H9 (cell line): ENCODE data around the gene RFX8. TPM values are rescaled to one million over a fixed set of nuclear protein-coding genes. Genes with fewer than 3 reads are reported as not detected.
"Not testable (repeated sequence)": the region's sequence is repeated elsewhere in the genome, so short reads cannot be mapped to it uniquely, and the experiment has no call there.

Experiments
- DNase-seq: peaks from one replicate; pipeline ENCODE4 v3.0.0-alpha.2; 2017
- H2AFZ ChIP-seq: one replicate; pipeline ENCODE4 v1.6.1; 2013; ENCODE audit warnings: mild to moderate bottlenecking, low read length, control low read depth, moderate library complexity
- H2AK5ac ChIP-seq: 2 replicates; pipeline ENCODE4 v1.6.1; 2013; ENCODE audit warnings: low read length, control low read depth, mixed read lengths; ENCODE audit not compliant: insufficient read length
- H2BK120ac ChIP-seq: one replicate; pipeline ENCODE4 v1.6.1; 2013; ENCODE audit warnings: low read depth, mild to moderate bottlenecking, low read length, control low read depth, inconsistent platforms; ENCODE audit not compliant: poor library complexity, severe bottlenecking
- H2BK12ac ChIP-seq: 2 replicates; pipeline ENCODE4 v1.6.1; 2013; ENCODE audit warnings: low read length, control low read depth, mixed read lengths, low read depth; ENCODE audit not compliant: insufficient read length
- H2BK15ac ChIP-seq: 2 replicates; pipeline ENCODE4 v1.6.1; 2013; ENCODE audit warnings: low read depth, low read length, control low read depth
- H2BK20ac ChIP-seq: one replicate; pipeline ENCODE4 v1.6.1; 2013; ENCODE audit warnings: low read depth, mild to moderate bottlenecking, low read length, control low read depth, inconsistent platforms; ENCODE audit not compliant: poor library complexity, severe bottlenecking
- H2BK5ac ChIP-seq: 2 replicates; pipeline ENCODE4 v1.6.1; 2013; ENCODE audit warnings: low read length, control low read depth, mixed read lengths; ENCODE audit not compliant: insufficient read length
- H3K14ac ChIP-seq: 2 replicates; pipeline ENCODE4 v1.6.1; 2013; ENCODE audit warnings: low read length, control low read depth; ENCODE audit not compliant: insufficient read depth
- H3K18ac ChIP-seq: 2 replicates; pipeline ENCODE4 v1.6.1; 2013; ENCODE audit warnings: low read depth, mild to moderate bottlenecking, mixed read lengths, low read length, control low read depth; ENCODE audit not compliant: insufficient read length
- H3K23ac ChIP-seq: 2 replicates; pipeline ENCODE4 v1.6.1; 2013; ENCODE audit warnings: low read length, control low read depth, mixed read lengths, low read depth; ENCODE audit not compliant: insufficient read length
- H3K23me2 ChIP-seq: 2 replicates; pipeline ENCODE4 v1.6.1; 2013; ENCODE audit warnings: low read depth, mild to moderate bottlenecking, mixed read lengths, low read length, control low read depth; ENCODE audit not compliant: insufficient read length, poor library complexity, severe bottlenecking
- H3K27ac ChIP-seq: 2 replicates; pipeline ENCODE4 v1.5.1; 2013; ENCODE audit warnings: low read length, control low read depth, mixed read lengths, low read depth; ENCODE audit not compliant: insufficient read length
- H3K27me3 ChIP-seq: 2 replicates; pipeline ENCODE4 v1.6.1; 2013; ENCODE audit warnings: low read length, control low read depth, inconsistent platforms; ENCODE audit not compliant: insufficient read depth
- H3K4ac ChIP-seq: 2 replicates; pipeline ENCODE4 v1.6.1; 2013; ENCODE audit warnings: low read depth, mild to moderate bottlenecking, control low read depth, inconsistent platforms, low read length, moderate library complexity
- H3K4me1 ChIP-seq: 2 replicates; pipeline ENCODE4 v1.6.1; 2013; ENCODE audit warnings: low read length, control low read depth, inconsistent platforms; ENCODE audit not compliant: insufficient read depth
- H3K4me2 ChIP-seq: 2 replicates; pipeline ENCODE4 v1.6.1; 2013; ENCODE audit warnings: low read length, control low read depth, mixed read lengths; ENCODE audit not compliant: insufficient read length, insufficient read depth
- H3K56ac ChIP-seq: 2 replicates; pipeline ENCODE4 v1.6.1; 2013; ENCODE audit warnings: low read depth, mild to moderate bottlenecking, mixed read lengths, low read length, control low read depth; ENCODE audit not compliant: insufficient read length
- H3K79me1 ChIP-seq: 2 replicates; pipeline ENCODE4 v1.6.1; 2013; ENCODE audit warnings: low read depth, mild to moderate bottlenecking, moderate library complexity, low read length, control low read depth, inconsistent platforms; ENCODE audit not compliant: insufficient read depth, poor library complexity, severe bottlenecking
- H3K79me2 ChIP-seq: 2 replicates; pipeline ENCODE4 v1.6.1; 2013; ENCODE audit warnings: low read length, control low read depth, inconsistent platforms; ENCODE audit not compliant: insufficient read depth
- H3K9ac ChIP-seq: 2 replicates; pipeline ENCODE4 v1.6.1; 2013; ENCODE audit warnings: low read length, control low read depth, mixed read lengths; ENCODE audit not compliant: insufficient read length; ENCODE audit errors: extremely low read depth
- H3K9me3 ChIP-seq: one replicate; pipeline ENCODE4 v1.6.1; 2013; ENCODE audit warnings: low read depth, low read length, inconsistent platforms; ENCODE audit not compliant: control insufficient read depth
- H3T11ph ChIP-seq: one replicate; pipeline ENCODE4 v1.6.1; 2013; ENCODE audit warnings: mild to moderate bottlenecking, low read length, control low read depth, inconsistent platforms
- H4K20me1 ChIP-seq: one replicate; pipeline ENCODE4 v1.6.1; 2013; ENCODE audit not compliant: control insufficient read depth, insufficient read length, insufficient read depth
- H4K5ac ChIP-seq: 2 replicates; pipeline ENCODE4 v1.6.1; 2013; ENCODE audit warnings: low read depth, mild to moderate bottlenecking, mixed read lengths, low read length, control low read depth; ENCODE audit not compliant: insufficient read length
- H4K8ac ChIP-seq: replicated peaks from 2 replicates; pipeline ENCODE4 v1.6.1; 2013; ENCODE audit warnings: low read length, control low read depth, mixed read lengths, low read depth; ENCODE audit not compliant: insufficient read length
- H4K91ac ChIP-seq: 2 replicates; pipeline ENCODE4 v1.6.1; 2013; ENCODE audit warnings: low read depth, mild to moderate bottlenecking, moderate library complexity, mixed read lengths, low read length, control low read depth; ENCODE audit not compliant: insufficient read length
- H3K27ac Mint-ChIP-seq, 3 experiments: 2 replicates in 2 of 3; 3 replicates in 1 of 3; pipeline ENCODE4 v1.8.0; 2020 to 2021; ENCODE audit warnings: mixed read lengths in 3 of 3, mild to moderate bottlenecking in 1 of 3, moderate library complexity in 1 of 3
- H3K27me3 Mint-ChIP-seq: 2 replicates; pipeline ENCODE4 v1.8.0; 2021; ENCODE audit warnings: low read depth, mild to moderate bottlenecking, moderate library complexity, mixed read lengths
- H3K36me3 Mint-ChIP-seq, 3 experiments: 2 replicates in 2 of 3; 3 replicates in 1 of 3; pipeline ENCODE4 v1.8.0; 2020 to 2021; ENCODE audit warnings: low read depth in 3 of 3, mixed read lengths in 3 of 3; ENCODE audit not compliant: insufficient read depth in 1 of 3
- H3K4me1 Mint-ChIP-seq, 2 experiments: 2 replicates each; pipeline ENCODE4 v1.8.0; 2020; ENCODE audit warnings: mixed read lengths in 2 of 2
- H3K4me3 Mint-ChIP-seq, 2 experiments: 2 replicates in 1 of 2; 3 replicates in 1 of 2; pipeline ENCODE4 v1.8.0; 2020 to 2021; ENCODE audit warnings: mild to moderate bottlenecking in 2 of 2, mixed read lengths in 2 of 2, moderate library complexity in 1 of 2
- H3K9me3 Mint-ChIP-seq, 2 experiments: 2 replicates in 1 of 2; 3 replicates in 1 of 2; pipeline ENCODE4 v1.8.0; 2020; ENCODE audit warnings: mild to moderate bottlenecking in 2 of 2, mixed read lengths in 2 of 2, moderate library complexity in 1 of 2
- CTCF ChIP-seq: fragments of 200-600 bp; sonication (generic); conservative IDR thresholded peaks from 3 replicates; pipeline ENCODE4 v1.8.0; 2021; ENCODE audit warnings: antibody characterized with exemption, mild to moderate bottlenecking
- WGBS: extraction: QIAGEN DNeasy Blood & Tissue Kit; methylation state at CpG from one replicate; pipeline ENCODE4 v1.1.7; 2013; ENCODE audit warnings: missing lambda C conversion rate, low lambda C conversion rate, mixed read lengths; ENCODE audit not compliant: insufficient read length; ENCODE audit errors: extremely low coverage; 5-methylcytosine and 5-hydroxymethylcytosine counted together
- total RNA-seq: library from RNA; stranded (reverse); gene quantifications from 2 replicates; pipeline ENCODE4 v1.2.1, GENCODE V29; 2021

Gene RFX8
- total RNA-seq, 1 experiment from 2014 or later, result 0.22 TPM

GRCh38 chr2:101439716-101440115, 35.2 kb downstream of the RFX8 start:
- H3K56ac ChIP-seq, result no peak overlapping the region
- H3K9ac ChIP-seq, result no peak overlapping the region
- H2BK15ac ChIP-seq, result no peak overlapping the region
- H3K14ac ChIP-seq, result no peak overlapping the region
- no peaks in the 10 kb centered on the region for H4K20me1 ChIP-seq
- H3K23ac ChIP-seq, result no peak overlapping the region
- H2AK5ac ChIP-seq, result no peak overlapping the region
- H4K91ac ChIP-seq, result no peak overlapping the region
- H2AFZ ChIP-seq, result no peak overlapping the region
- H3K18ac ChIP-seq, result no peak overlapping the region
- no peak for DNase-seq
- no peaks in the 10 kb centered on the region for H3K9me3 ChIP-seq
- no peak overlapping the region for H4K8ac ChIP-seq
- H2BK5ac ChIP-seq, result no peak overlapping the region
- Mint-ChIP-seq H3K27ac (no peak overlapping the region), H3K4me1 (peaks cover 13% of the 10 kb centered on the region in 2 experiments), H3K27me3 (peaks cover 2% of the 10 kb centered on the region; the same call in 1 of the 2 replicates), H3K36me3 (no peaks in the 10 kb centered on the region; a peak in 1 of 7 replicates), H3K9me3 (no peaks in the 10 kb centered on the region; a peak in 1 of 5 replicates), H3K4me3 (no peak overlapping the region)
- no peak overlapping the region for H3K27ac ChIP-seq
- H3K4me1 ChIP-seq, result 0 out of 2 replicates have a peak, but pooled peaks cover 4% of the 10 kb centered on the region
- no peaks in the 10 kb centered on the region for H3K27me3 ChIP-seq
- no peak overlapping the region for H2BK12ac ChIP-seq
- H2BK20ac ChIP-seq, result no peak overlapping the region
- no peaks in the 10 kb centered on the region for H3K23me2 ChIP-seq
- no peak overlapping the region for H4K5ac ChIP-seq
- no peak overlapping the region for H3K4ac ChIP-seq
- H2BK120ac ChIP-seq, result no peak overlapping the region
- TF ChIP-seq CTCF, result no peak
- H3K4me2 ChIP-seq, result no peak overlapping the region
- H3T11ph ChIP-seq, result no peak overlapping the region
- no peaks in the 10 kb centered on the region for H3K79me1 ChIP-seq
- WGBS, result no CpG with 5 or more reads among the region's 10 CpGs
- H3K79me2 ChIP-seq, result no peaks in the 10 kb centered on the region

GRCh38 chr2:101438555-101438954, 36.4 kb downstream of the RFX8 start:
- H3K4me2 ChIP-seq, H3K18ac ChIP-seq, H3K4me1 ChIP-seq, H2AFZ ChIP-seq, H3K79me2 ChIP-seq, H2BK20ac ChIP-seq, H4K5ac ChIP-seq, H3K27me3 Mint-ChIP-seq, H3K79me1 ChIP-seq, H2BK120ac ChIP-seq, H3K23ac ChIP-seq, H3K9ac ChIP-seq, H3K9me3 ChIP-seq, H4K91ac ChIP-seq, H3K9me3 Mint-ChIP-seq, H2BK12ac ChIP-seq, H2BK15ac ChIP-seq, H4K8ac ChIP-seq, H3K14ac ChIP-seq, H2BK5ac ChIP-seq, H3K23me2 ChIP-seq, H3K4ac ChIP-seq, H3K4me3 Mint-ChIP-seq, H3K36me3 Mint-ChIP-seq, DNase-seq, H3K27ac Mint-ChIP-seq, H3K27me3 ChIP-seq, H3K56ac ChIP-seq, H4K20me1 ChIP-seq, H3K27ac ChIP-seq, H3T11ph ChIP-seq, H2AK5ac ChIP-seq: not testable (repeated sequence)
- H3K4me1 Mint-ChIP-seq, result peaks cover 12 to 17% of the 10 kb centered on the region in 2 experiments
- no CpG with 5 or more reads among the region's 4 CpGs for WGBS
